GM18499 (cell line): Measurements from ENCODE around the gene STARD10.
"Not testable (repeated sequence)": the region's sequence is repeated elsewhere in the genome, so short reads cannot be mapped to it uniquely, and the experiment has no call there.

ENCODE experiments used
- ATAC-seq: cut with Tn5 transposase; IDR thresholded peaks from one replicate; pipeline ENCODE4 v1.9.1; 2021; ENCODE audit warnings: moderate number of reproducible peaks; ENCODE audit not compliant: insufficient read depth, unreplicated experiment

The STARD10 gene

DNA sequence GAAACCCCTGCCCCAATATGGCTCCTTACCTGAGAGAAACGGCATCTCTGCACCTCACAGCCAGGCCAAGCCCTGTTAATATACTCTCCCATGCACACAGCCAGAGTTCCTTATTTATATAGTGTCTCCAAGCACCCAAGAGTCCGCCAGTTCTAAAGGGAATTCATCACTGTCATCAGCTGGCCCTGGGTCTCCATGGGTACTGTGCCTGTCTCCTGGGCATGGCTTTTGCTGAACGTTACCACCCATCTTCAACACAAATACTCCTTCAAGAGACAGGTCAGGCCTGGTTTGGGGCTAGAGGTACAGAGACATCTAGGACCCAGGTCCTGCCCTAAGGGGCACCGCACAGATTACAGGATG lies 18.7 kb upstream of the STARD10 start:
- ATAC-seq, result no peak

DNA sequence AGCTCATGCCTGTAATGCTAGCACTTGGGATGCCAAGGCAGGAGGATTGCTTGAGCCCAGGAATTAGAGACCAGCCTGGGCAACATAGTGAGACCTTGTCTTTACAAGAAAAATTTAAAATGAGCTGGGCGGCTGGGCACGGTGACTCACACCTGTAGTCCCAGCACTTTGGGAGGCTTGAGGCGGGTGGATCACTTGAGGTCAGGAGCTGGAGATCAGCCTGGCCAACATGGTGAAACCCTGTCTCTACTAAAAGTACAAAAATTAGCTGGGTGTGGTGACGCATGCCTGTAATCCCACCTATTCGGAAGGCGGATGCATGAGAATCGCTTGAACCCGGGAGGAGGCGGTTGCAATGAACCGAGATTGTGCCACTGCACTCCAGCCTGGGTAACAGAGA lies 17.8 kb upstream of the STARD10 start:
- ATAC-seq, result not testable (repeated sequence)

DNA sequence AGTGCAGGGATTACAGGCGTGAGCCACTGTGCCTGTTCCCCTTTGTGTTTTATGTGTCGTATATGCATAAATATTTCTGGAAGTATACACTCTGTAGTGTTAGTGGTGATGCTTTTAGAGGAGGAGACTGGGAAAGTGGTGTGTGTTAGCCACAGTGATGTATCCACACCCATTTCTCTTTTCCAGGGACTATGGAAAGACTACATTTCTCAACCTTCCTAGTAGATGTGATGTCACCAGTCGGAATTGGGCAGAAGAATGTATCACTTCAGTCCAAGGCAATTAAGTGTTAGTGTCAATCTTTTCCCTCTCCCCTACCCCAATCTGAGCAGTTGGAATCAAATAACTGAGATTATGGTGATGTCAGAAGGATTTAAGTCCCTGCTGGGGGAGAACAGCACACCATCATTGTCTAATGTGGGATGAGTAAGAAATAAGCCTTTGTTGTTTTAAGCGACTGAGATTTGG lies 14.5 kb upstream of the STARD10 start:
- ATAC-seq, result no peak

DNA sequence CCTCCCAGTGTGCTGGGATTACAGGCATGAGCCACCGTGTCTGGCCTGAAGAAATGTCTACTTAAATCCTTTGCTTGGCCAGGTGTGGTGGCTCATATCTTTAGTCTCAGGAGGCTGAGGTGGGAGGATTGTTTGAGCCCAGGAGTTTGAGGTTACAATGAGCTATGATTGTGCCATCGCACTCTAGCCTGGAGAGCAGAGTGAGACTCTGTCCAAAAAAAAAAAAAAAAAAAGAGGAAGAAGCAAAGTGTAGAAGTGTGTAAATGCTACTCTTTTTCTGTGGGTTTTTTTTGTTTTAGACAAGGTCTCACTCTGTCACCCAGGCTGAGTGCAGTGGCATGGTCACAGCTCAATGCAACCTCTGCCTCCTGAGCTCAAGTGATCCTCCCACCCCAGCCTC lies 13.9 kb upstream of the STARD10 start:
- ATAC-seq, result no peak

DNA sequence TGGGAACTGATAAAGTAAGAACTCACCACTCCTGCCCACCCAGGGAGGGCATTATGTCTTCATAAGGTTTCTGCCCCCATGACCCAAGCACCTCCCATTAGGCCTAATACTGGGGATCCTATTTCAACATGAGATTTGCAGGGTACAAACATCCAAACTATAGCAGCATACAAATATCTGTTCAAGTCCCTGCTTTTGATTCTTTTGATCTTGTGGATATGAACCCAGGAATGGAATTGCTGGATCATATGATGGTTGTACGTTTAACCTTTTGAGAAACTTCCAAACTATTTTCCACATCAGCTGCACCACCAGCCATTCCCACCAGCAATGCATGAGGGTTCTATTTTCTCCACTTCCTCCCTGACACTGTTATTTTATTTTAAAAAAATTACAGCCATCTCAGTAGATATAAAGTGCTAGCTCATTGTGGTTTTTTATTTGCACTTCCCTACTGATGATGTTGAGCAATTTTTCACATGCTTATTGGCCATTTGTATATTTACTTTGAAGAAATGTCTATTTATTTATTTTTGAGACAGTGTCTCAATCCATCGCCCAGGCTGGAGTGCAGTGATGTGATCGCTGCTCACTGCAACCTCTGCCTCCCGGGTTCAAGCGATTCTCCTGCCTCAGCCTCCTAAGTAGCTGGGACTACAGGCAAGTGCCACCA lies 13.3 kb upstream of the STARD10 start:
- no peak for ATAC-seq

DNA sequence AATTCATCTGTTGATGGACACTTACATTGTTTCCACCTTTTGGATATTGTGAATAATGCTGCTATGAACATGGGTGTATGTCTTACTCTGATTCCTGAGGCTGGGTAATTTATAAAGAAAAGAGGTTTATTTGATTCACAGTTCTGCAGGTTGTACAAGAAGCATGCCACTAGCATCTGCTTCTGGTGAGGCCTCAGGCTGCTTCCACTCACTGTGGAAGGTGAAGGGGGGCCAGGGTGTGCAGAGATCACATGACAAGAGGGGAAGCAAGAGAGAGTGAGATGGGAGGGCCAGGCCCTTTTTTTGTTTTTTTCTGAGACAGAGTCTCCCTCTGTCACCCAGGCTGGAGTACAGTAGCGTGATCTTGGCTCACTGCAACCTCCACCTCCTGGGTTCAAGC lies 12.5 kb upstream of the STARD10 start:
- not testable (repeated sequence) for ATAC-seq

DNA sequence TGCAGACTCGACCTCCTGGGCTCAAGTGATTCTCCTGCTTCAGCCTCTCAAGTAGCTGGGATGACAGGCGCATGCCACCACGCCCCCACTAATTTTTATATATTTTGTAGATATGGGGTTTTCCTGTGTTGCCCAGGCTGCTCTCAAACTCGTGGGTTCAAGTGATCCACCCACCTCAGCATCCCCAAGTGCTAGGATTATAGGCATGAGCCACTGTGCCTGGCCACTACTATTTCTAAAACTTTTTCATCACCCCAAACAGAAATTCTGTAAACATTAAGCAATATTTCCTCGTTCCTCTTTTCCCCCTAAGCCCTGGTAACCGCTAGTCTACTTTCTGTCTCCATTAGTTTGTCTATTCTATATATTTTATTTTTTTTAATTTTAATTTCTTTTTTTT lies 11.4 kb upstream of the STARD10 start:
- ATAC-seq, result no peak

DNA sequence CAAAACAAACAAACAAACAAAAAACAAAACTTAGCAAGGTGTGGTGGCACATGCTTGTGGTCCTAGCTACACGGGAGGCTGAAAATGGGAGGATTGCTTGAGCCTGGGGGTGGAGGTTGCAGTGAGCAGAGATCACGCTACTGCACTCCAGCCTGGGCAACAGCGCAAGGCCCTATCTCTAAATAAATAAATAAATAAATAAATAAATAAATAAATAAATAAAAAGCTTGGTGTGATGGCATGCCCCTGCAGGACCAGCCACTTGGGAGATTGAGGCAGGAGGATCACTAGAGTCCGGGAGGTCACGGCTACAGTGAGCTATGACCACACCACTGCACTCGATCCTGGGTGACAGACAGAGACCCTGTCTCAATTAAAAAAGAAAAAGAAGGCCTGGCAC lies 9.0 kb upstream of the STARD10 start:
- ATAC-seq, result no peak

DNA sequence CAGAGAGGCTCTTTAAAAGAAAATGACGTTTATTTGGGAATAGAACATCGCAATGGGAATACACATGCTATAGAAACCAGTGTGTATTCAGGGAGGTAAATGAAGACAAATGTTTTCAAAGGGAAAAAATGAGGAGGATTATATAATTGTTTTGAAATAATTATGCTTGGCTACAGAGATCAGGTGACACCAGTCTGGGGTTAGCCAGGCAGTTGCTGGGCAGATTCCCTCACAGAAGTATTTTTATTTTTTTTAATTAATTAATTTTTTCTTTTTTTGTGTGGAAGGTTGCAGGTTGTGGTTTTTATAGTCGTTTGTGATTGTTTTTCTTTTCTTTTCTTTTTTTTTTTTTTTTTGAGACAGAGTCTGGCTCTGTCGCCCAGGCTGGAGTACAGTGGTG lies 5.6 kb upstream of the STARD10 start:
- ATAC-seq, result no peak

DNA sequence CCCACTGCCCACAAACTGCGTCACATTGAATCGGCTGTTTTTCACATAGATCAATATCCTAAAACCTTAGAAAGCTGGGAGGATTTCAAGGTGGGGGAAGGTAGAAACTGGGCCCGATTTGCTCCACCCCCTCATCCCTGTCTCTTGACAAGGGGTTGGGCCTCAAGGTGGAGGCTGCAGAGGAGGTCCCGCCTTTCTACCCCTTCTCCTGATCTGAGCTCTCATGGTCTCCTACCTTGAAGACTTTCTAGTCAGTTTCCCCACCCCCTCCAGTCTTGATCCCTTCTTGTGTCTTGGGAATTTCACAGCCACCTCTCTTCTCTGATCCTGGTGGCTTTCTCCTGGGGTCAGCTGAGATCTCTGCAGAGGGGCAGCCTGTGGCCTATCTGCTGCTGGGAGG lies 4.5 kb upstream of the STARD10 start:
- ATAC-seq, result no peak

DNA sequence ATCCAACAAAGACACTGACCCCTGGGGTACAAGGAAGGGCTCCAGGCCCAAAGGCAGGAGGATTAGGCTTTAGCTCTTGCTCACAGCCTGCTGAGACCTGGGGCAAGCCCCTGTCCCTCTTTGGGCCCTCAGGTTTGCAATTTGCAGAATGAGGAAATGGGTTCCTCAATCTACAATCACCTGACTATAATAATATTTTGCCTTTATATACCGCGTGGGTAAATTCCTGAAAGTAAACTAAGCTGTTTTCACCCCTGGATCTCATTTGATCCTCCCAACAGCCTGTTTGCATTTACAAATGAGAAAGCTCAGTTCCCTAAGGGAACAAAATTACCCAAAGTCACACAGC lies 797 bp downstream of the STARD10 start:
- no peak for ATAC-seq

DNA sequence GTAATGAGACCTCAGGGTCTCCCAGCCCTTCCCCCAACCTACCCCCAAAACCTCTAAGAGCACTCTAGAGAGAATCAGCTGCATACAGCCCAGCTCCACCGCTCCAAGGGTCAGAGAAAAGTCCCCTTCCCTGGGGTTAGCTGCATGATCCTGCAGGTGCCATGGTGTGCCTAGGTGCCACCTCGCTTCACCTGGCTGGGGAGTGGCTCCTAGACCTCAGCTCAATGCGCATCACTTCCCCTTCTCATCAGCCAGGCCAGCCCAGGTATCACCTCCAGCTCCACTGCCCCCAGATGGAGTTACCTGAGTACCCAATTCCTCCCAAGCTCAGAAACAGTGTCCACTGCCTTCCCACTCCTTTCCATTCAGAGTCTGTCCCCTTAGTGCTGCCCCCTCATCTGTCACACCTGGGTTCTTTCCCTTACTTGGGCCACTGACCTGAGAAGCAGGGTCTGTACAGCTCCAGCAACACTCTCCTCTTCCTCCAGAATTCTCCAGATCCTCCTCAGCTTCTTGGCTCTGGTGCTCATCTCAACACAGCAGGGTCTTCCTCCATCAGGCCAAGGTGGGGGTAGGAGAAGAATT lies 1.3 kb downstream of the STARD10 start:
- ATAC-seq, result no peak

DNA sequence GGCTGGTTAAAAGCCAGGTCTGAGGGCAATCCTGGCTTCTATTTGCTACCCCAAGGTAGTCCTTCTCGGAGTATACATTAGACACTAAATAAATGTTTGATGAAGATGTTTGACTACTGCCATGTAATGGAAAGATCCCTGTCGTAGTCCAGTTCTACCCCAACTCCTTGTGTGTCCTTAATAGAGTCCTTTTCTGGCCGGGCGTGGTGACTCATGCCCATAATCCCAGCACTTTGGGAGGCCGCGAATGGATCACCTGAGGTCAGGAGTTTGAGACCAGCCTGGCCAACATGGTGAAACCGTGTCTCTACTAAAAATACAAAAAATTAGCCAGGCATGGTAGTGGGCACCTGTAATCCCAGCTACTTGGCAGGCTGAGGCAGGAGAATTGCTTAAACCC lies 2.6 kb downstream of the STARD10 start:
- ATAC-seq, result not testable (repeated sequence)

DNA sequence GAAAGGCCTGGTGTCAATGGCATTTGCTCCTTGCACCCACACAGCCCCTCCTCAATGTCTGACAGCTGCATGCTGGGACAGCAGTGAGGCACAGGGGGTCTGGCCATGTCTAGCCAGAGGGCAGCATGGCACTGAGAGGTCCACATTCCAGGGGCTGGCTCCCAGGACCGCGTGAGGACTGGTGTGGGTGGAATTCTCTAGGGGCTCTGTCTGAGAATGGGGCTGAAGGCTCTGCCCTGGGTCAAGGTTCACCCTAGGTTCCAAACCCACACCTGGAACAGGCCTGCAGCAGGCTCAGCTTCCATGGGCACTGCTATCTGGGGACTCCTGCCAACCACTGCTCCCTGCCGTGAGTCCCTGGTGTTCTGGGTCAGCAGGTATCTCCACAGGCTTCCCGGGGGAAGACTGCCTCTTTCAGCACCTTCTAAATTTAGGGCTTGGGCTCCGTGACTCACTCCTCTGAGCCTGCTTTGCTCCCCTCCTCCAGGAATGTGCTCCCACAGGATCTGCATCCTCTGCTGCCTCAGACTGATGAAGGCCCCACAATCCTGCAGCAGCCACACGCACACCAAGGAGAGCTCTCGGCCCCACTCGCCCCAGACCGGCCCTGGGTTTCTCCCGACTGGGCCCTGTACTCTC lies 4.2 kb downstream of the STARD10 start:
- ATAC-seq, result no peak

DNA sequence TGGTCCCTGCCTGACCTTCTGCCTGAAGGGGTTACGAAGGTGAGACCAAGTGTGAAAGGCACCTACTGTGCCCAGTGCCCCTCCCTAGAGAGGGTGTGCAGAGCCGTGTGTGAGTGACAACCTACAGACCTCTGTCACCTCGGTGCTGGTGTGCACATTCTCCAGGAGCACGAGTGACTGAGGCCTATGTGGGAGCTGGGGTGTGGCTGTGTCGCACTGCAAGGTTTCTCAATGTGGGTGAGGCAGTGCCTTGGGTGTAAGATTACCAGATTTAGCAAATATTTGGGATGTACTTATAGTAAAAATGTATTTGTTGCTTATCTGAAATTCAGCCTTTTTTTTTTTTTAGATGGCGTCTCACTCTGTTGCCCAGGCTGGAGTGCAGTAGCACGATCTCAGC lies 5.6 kb downstream of the STARD10 start:
- ATAC-seq, result no peak

DNA sequence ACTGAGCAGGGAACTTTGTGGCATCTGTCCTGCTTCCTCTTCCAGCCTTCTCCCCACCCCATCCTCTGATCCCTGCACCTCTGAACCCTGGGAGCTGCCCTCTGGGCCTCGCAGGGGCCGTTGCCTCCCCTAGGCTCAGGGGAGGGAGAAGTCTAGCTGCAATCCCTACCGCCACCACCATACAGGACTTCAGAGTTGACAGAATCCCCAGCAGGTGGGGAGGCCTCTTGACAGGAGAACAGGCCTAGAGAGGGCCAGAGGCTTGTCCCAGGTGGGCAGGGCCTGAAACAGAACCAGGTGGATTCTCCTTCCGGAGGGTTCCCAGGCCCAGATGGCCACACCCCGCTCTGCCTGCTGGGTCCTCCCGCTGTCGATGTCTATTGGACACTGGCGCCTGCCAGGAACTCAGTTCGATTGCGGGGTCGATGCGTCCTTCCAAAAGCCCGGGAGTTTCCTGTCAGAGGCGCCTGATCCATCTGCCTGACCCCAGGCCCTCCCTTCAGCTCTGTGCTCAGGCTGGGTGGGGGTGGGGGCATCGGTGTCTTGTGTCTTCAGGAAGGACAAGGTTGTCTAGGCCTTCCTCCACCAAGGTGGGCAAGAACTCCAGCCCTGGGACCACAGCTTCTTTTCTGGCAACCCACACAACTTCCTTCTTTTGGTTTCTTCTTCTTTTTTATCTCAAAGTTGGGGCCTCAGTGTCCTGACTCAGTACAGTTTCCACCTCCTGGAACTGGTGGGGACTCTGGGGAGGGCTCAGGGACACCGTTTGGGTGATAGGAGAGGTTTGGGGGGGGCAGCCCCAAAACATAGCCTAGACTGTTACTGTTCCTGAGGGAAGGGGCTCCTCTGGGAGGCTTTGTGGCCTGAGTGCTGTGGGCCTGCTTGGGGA lies 6.4 kb downstream of the STARD10 start:
- no peak for ATAC-seq

DNA sequence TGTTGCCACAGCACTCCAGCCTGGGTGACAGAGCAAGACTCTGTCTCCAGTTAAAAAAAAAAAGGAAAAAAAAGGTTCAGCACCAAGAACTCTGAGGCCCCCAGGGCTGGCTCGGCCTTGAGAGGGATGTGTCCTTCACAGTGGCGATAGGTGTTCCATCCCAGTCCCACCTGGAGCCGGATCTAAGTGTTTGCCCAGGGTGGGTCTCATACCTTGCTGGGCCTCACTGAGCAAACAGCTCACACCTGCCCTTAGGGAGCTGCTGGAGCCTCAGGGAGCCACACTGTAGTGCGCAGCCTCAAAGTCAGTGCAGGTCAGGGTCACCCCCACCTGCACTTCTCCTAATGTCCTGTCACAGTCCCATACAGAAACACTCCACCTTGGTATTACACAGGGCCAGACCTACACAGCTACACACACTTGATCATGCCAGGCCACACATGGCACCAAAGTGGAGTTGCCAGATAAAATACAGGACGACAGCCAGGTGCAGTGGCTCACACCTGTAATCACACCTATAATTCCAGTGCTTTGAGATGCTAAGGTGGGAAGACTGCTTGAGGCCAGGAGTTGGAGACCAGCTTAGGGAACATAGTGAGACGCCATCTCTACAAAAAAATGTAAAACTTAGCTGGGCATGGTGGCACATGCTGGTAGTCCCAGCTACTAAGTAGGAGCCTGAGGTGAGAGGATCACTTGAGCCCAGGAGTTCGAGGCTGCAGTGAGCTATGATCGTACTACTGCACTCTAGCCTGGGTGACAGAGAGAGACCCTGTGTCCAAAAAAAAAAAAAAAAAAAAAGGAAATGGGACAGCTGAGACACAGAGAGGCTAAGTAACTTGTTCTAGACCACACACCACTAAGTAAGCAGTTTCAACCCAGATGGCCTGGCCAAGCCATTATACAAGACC lies 7.3 kb downstream of the STARD10 start:
- no peak for ATAC-seq

DNA sequence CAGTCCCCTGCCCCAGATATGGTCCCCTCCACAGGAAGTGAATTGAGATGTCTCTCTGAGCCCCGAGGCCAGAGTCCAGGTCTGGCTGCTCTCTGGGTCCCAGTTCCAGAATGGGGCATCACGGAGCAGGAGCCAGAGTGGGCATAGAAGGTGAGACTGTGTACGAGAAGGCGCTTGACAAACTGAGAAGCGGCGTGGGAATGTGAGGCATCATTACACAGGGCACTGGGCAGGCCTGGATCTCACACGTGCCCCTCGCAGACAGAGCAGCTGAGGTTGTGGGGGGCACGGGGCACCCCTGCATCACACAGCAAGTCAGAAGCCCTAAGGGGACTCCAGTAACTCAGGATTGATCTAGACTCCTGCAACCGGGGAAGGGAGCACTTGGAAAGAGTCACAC lies 9.2 kb downstream of the STARD10 start:
- no peak for ATAC-seq

DNA sequence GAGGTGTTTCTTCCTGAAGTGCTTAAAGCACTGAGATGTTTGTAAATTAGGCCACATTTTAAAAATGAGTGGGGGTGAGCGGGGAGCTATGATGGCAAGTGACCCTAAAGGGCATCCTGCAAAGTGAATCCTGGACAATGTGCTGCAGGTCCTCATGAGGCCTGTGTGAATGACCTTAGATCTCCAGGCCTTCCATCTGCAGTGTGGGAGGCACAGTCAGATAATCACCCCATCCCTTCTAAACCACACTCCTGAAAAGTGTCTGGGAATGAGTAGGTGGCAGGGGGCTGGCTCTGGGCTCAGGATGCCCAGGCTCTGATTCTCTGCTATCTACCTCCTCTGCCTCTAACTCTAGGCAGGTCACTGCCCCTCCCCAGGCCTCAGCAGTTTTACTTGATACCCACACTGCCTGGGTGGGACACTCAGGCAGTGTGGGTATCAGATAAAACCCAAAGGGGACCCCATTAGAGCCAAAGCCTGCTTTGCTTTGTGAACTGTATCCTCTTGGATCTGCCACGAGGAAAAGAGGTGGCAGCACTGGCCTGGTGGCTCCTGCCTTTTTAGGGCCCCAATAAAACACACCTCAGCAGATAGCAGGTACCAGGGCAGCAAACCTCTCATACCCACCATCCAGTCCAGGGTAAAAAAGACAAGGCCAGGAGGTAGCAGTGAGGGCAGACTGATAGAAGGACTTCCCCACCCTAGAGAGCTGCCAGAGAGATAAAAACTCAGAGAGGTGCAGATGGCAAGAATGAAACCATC lies 10.5 kb downstream of the STARD10 start:
- no peak for ATAC-seq
